Stomach smooth muscle (tissue), 2 donors: ENCODE data around the gene DOCK4.

Experiments
- H3K27ac ChIP-seq: one replicate; pipeline ENCODE4 v1.7.0; 2013; ENCODE audit warnings: mild to moderate bottlenecking, low read length, inconsistent platforms
- H3K27me3 ChIP-seq, 2 donors: one replicate each; pipeline ENCODE4 v1.7.0; 2013; ENCODE audit warnings: low read length in 2 of 2; ENCODE audit not compliant: insufficient read depth in 2 of 2, control insufficient read depth in 1 of 2
- H3K36me3 ChIP-seq, 2 donors: one replicate each; pipeline ENCODE4 v1.7.0; 2013; ENCODE audit warnings: low read length in 2 of 2; ENCODE audit not compliant: control insufficient read depth in 2 of 2, insufficient read depth in 2 of 2
- H3K4me1 ChIP-seq: one replicate; pipeline ENCODE4 v1.7.0; 2013; ENCODE audit warnings: low read length; ENCODE audit not compliant: control insufficient read depth, insufficient read depth
- H3K4me3 ChIP-seq, 2 donors: one replicate each; pipeline ENCODE4 v1.7.0; 2013; ENCODE audit warnings: low read length in 2 of 2
- H3K9ac ChIP-seq, 2 donors: one replicate each; pipeline ENCODE4 v1.7.0; 2013; ENCODE audit warnings: low read length in 2 of 2, mild to moderate bottlenecking in 1 of 2
- H3K9me3 ChIP-seq, 2 donors: one replicate each; pipeline ENCODE4 v1.7.0; 2013; ENCODE audit warnings: low read length in 2 of 2; ENCODE audit not compliant: control insufficient read depth in 2 of 2
- donor health status: healthy.
- donor health status: Pancreatic carcinoma.

Gene DOCK4

DNA sequence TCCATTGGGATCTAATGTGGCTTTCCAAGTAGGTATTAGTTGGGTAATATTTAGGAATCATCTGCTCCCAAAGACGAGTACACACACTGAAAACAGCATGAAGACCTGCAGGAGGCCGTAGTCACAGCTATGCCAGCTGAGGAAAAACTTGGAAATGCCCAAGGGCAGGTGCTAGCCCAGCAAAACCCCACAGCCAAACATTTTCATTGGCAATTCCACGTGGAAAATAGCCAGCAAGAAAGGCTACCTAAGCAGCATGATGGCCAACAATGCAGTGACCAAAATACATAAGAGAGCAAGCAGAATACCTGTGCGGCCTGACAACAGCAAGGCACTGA is 32.7 kb downstream of the DOCK4 start:
- no peak overlapping the region for H3K4me3 ChIP-seq
- H3K27me3 ChIP-seq, result no peaks in the 10 kb centered on the region
- no peak overlapping the region for H3K27ac ChIP-seq
- no peaks in the 10 kb centered on the region for H3K9me3 ChIP-seq
- H3K4me1 ChIP-seq, result no peaks in the 10 kb centered on the region
- H3K9ac ChIP-seq, result no peak overlapping the region
- no peaks in the 10 kb centered on the region for H3K36me3 ChIP-seq

GRCh38 chr7:112172870-112173567 is 33.2 kb downstream of the DOCK4 start:
- H3K27ac ChIP-seq, result no peak overlapping the region

DNA sequence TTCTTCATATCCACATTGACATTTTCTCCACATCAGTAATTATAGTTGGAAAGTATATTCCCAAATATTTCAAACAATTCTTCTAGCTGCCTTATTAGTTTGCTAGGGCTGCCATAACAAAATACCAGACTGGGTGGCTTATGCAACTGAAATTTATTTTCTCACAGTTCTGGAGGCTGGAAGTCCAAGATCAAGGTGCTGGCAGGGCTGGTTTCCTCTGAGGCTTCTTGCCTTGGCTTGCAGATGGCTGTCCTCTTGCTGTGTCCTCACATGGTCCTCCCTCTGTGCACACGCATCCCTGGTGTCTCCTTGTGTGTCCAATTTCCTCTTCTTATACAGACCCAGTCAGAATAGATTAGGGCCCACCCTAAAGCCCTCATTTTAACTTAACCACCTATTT is 34.5 kb downstream of the DOCK4 start:
- H3K4me3 ChIP-seq, result no peak overlapping the region
- no peaks in the 10 kb centered on the region for H3K4me1 ChIP-seq

More at GRCh38 chr7:112172870-112173567, 33.2 kb downstream of the DOCK4 start:
- Histone ChIP-seq H3K27me3 (no peaks in the 10 kb centered on the region), H3K4me3 (no peak overlapping the region), H3K9ac (no peak overlapping the region), H3K9me3 (no peaks in the 10 kb centered on the region), H3K4me1 (no peaks in the 10 kb centered on the region), H3K36me3 (no peaks in the 10 kb centered on the region)

GRCh38 chr7:112168915-112169314 is 37.3 kb downstream of the DOCK4 start:
- Histone ChIP-seq H3K36me3 (no peaks in the 10 kb centered on the region), H3K27ac (no peak overlapping the region), H3K27me3 (no peaks in the 10 kb centered on the region), H3K9me3 (no peaks in the 10 kb centered on the region), H3K4me3 (no peak overlapping the region), H3K4me1 (no peaks in the 10 kb centered on the region), H3K9ac (no peak overlapping the region)

More for the DNA sequence above, 34.5 kb downstream of the DOCK4 start:
- H3K27ac ChIP-seq, result no peak overlapping the region
- H3K36me3 ChIP-seq, result no peaks in the 10 kb centered on the region
- H3K9me3 ChIP-seq, result no peaks in the 10 kb centered on the region
- H3K27me3 ChIP-seq, result no peaks in the 10 kb centered on the region
- no peak overlapping the region for H3K9ac ChIP-seq

GRCh38 chr7:112167147-112167546 is 39.1 kb downstream of the DOCK4 start:
- no peaks in the 10 kb centered on the region for H3K27me3 ChIP-seq
- no peaks in the 10 kb centered on the region for H3K36me3 ChIP-seq
- no peak overlapping the region for H3K4me3 ChIP-seq
- no peaks in the 10 kb centered on the region for H3K9me3 ChIP-seq
- no peak overlapping the region for H3K27ac ChIP-seq
- no peaks in the 10 kb centered on the region for H3K4me1 ChIP-seq
- no peak overlapping the region for H3K9ac ChIP-seq

GRCh38 chr7:112162784-112163506 is 43.3 kb downstream of the DOCK4 start:
- Histone ChIP-seq H3K4me3 (no peak overlapping the region), H3K27ac (no peak overlapping the region), H3K4me1 (no peaks in the 10 kb centered on the region), H3K27me3 (no peaks in the 10 kb centered on the region), H3K9me3 (no peaks in the 10 kb centered on the region), H3K9ac (no peak overlapping the region), H3K36me3 (no peaks in the 10 kb centered on the region)

GRCh38 chr7:112162142-112162766 is 43.9 kb downstream of the DOCK4 start:
- Histone ChIP-seq H3K4me1 (no peaks in the 10 kb centered on the region), H3K27ac (no peak overlapping the region), H3K4me3 (no peak overlapping the region), H3K36me3 (no peaks in the 10 kb centered on the region), H3K9ac (no peak overlapping the region), H3K27me3 (no peaks in the 10 kb centered on the region), H3K9me3 (no peaks in the 10 kb centered on the region)

- H3K9ac ChIP-seq, result no peak overlapping the region
- H3K27me3 ChIP-seq, result no peaks in the 10 kb centered on the region
- no peaks in the 10 kb centered on the region for H3K9me3 ChIP-seq
- H3K4me3 ChIP-seq, result no peak overlapping the region
- no peak overlapping the region for H3K27ac ChIP-seq
- no peaks in the 10 kb centered on the region for H3K36me3 ChIP-seq
- no peaks in the 10 kb centered on the region for H3K4me1 ChIP-seq
These were observed 44.7 kb downstream of the DOCK4 start for GRCh38 chr7:112161253-112162141.

DNA sequence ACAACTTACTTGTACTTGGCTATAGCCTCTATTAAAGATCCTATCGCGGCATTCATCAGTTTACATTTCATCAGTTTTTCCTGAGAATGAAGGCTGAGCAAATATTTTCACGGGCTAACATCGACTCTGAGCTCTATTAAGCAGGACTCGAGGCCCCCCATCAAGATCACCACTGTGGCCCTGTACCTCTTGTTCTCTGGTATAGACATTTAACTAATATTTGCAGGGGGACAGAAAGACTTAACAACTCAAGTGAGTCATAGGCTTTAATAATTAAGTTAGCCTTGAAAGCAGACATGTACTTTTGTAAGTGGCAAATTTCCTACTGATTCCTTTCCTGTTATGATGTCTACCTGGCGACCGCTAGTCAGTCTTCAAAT is 45.4 kb downstream of the DOCK4 start:
- Histone ChIP-seq H3K27me3 (no peaks in the 10 kb centered on the region), H3K4me3 (no peak overlapping the region), H3K27ac (no peak overlapping the region), H3K9ac (no peak overlapping the region), H3K9me3 (no peaks in the 10 kb centered on the region), H3K4me1 (no peaks in the 10 kb centered on the region), H3K36me3 (no peaks in the 10 kb centered on the region)

DNA sequence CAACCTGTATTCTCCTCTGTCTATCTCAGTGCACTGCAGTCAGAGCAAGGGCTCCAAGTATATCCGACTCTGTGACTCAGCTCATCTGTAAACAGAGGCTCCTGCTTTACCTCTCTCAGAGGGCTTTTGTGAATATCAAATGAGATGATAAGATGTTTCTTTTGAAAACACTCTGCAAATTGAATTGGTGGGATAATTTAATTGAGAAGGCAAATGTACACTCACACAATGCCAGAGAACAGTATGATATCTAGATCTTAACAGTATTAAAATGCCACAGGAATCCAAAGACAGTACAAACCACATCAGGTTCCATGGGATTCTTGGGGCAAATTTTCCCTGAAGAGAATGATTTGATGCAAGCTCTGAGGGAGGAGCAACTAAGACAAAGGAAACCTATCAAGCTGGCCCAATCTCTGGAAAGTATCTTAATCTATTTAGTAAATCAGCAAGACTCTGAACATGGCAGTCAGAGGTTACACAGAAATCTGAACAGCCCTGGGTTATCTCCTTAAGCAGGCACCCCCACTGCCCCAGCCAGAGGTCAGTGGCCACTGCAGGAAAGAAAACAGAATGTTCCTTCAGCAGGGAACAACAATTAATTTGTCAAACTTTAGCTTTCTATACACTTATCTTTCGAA is 45.9 kb downstream of the DOCK4 start:
- no peaks in the 10 kb centered on the region for H3K4me1 ChIP-seq
- H3K9me3 ChIP-seq, result no peaks in the 10 kb centered on the region
- no peaks in the 10 kb centered on the region for H3K27me3 ChIP-seq
- no peaks in the 10 kb centered on the region for H3K36me3 ChIP-seq
- H3K9ac ChIP-seq, result no peak overlapping the region
- H3K4me3 ChIP-seq, result no peak overlapping the region
- H3K27ac ChIP-seq, result no peak overlapping the region
